Kasumi-1 (cell line): ENCODE measurements around the gene ALDH3A1.

Source experiments
- DNase-seq, 2 experiments: peaks; one replicate each; lab custom pipeline; 2025; lab: John Stamatoyannopoulos, UW

The ALDH3A1 gene

DNA sequence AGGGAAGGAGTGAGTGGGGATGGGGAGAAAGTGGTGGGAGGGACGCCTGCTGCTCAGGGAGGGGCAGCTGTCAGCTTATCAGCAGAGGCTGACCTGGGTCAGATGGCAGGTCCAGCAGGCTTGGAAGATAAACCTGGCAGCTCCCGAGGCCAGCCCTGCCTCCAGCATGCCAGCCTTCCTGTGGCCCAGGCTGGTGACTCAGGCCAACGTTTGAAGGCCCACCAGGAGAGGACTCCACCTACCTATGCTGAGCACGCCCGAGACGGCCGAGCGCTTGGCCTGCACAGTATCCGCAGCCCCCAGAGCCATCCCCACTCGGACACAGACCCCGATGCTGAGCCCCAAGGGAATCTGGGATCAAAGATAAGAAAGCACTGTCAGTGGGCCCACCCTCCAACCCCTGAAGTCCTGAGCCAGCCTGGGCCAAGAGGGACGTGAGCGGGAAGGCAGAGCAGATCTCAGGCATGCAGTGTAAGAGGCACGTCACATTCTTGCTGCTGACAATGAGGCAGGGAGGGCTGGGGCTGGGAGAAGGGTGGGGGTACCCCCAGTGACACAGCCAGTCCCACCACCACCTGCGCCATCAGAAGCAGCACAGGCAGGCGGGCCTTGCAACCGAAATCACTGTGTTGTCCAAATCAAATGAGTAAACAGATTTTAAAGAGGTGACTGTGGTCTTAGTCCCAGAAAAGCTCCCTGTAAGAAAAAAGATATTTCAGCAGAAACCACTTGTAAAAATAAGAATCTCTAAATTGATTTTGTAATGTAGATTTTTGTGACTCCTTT is 44.1 kb downstream of the ALDH3A1 start:
- DNase-seq, result no peak

DNA sequence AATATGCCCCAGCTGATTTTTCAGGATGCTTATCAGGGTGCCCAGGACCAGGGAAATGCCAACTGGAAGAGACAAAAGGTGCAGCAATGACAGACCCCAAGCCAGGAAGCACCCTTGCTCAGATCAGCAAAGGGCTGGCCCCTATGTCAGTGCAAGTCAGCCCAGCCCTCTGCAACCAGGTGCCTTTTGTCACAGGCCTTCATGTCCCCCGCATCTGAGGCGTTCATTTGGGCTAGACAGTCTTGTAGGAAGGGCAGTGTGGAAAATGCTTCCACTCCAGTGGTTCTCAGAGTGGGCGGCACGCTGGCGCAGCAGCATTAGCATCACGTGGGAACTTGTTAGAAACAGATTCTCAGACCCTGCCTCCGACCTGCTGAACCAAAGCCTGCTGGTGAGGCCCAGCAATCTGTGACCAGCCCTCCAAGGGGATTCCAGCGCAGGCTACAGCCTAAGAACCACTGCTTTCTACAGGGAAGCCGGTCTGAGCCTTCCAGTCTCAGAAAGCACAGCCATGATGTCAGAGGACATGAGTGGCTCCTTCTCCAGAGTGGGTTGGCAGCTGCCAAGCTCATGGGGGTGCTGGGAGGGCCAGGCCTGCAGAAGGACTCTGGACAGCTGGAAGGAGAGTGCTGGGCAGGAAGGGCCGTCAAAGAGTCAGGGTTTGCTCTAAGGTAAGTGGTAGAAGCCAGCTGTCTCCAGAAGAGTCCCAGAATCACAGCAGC is 44.8 kb downstream of the ALDH3A1 start:
- DNase-seq, result no peak

DNA sequence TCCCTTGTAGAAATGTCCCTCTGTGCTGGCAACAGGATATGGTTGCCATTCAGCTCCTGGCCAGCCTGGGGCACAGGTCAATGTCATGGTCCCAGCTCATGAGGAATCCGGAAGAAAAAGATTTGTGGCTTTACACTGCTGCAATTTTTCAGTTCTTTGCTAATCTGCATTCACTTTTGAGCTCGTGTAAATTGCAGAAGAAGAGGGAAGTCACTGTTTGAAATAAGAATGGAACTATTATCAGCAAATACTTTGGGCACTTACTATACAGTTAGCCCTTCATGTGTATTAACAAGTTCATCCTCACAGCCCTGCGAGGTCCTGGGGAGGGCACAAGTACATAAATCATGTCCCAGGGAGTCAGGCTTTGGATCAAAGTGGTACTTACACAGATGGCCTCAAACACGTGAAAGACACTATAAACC is 45.9 kb downstream of the ALDH3A1 start:
- no peak for DNase-seq
